Measurements from ENCODE around the gene ITGAL. TPM values are rescaled to one million over a fixed set of nuclear protein-coding genes. Genes with fewer than 3 reads are reported as not detected.

ITGAL gene
- total and polyA plus RNA-seq, 2 of the 8 experiments (the other 6 are each of a cell fraction or from before 2014, with no cell fraction given): not detected

GRCh38 chr16:30543067-30543466 is 70.5 kb downstream of the ITGAL start (continued):
- TF ChIP-seq CHD7 (IDR thresholded peaks at IDR 0.05; ENCODE audit: insufficient replicate concordance, low read length): no peak
- no peak for TF ChIP-seq SP2 (IDR thresholded peaks at IDR 0.05; ENCODE audit: low read length)
- no peak for TF ChIP-seq SUZ12 (IDR thresholded peaks at IDR 0.05; ENCODE audit: low read length)
- no peak for TF ChIP-seq RBBP5 (IDR thresholded peaks at IDR 0.05; ENCODE audit: borderline replicate concordance, low read depth, low read length)
- TF ChIP-seq SAP30 (IDR thresholded peaks at IDR 0.05; ENCODE audit: insufficient read depth, insufficient replicate concordance, low read length): no peak
- no peak for TF ChIP-seq CTBP2 (IDR thresholded peaks at IDR 0.05; ENCODE audit: borderline replicate concordance, insufficient read depth, insufficient read length, low read length)
- TF ChIP-seq, protein P1, sequence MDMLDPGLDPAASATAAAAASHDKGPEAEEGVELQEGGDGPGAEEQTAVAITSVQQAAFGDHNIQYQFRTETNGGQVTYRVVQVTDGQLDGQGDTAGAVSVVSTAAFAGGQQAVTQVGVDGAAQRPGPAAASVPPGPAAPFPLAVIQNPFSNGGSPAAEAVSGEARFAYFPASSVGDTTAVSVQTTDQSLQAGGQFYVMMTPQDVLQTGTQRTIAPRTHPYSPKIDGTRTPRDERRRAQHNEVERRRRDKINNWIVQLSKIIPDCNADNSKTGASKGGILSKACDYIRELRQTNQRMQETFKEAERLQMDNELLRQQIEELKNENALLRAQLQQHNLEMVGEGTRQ (IDR thresholded peaks at IDR 0.05; ENCODE audit: low read length): no peak
- no peak for TF ChIP-seq ASH2L (IDR thresholded peaks at IDR 0.05; ENCODE audit: low read length)
- no peak for TF ChIP-seq TCF12 (IDR thresholded peaks at IDR 0.05; ENCODE audit: low read depth, low read length)
